SK-N-SH (cell line): ENCODE measurements around the gene RIMS4. TPM values are rescaled to one million over a fixed set of nuclear protein-coding genes. Genes with fewer than 3 reads are reported as not detected.

Experiments used
- CTCF ChIA-PET: fragments of 300-600, 350-600 bp; formaldehyde crosslinking; extraction: SDS; loops from one replicate; lab custom pipeline; 2021; lab: Yijun Ruan, JAX
- POLR2A ChIA-PET: fragments of 350-600 bp; sonication (Branson Sonifier 250); formaldehyde crosslinking; extraction: SDS; loops from one replicate; lab custom pipeline; 2020; ENCODE audit warnings: antibody characterized with exemption, inconsistent platforms; lab: Yijun Ruan, JAX
- DNase-seq: peaks from one replicate; pipeline ENCODE4 v3.0.0; 2012
- H2AFZ ChIP-seq: fragments of 200-600 bp; sonication (generic); 2 replicates; pipeline ENCODE4 v1.8.1; 2016; ENCODE audit warnings: antibody characterized with exemption, mild to moderate bottlenecking, low read depth
- H3F3A ChIP-seq: fragments of 200-600 bp; sonication (generic); replicated peaks from 2 replicates; pipeline ENCODE3; 2016; ENCODE audit warnings: antibody characterized with exemption, mild to moderate bottlenecking; ENCODE audit not compliant: insufficient read depth
- H3K27ac ChIP-seq, 2 experiments: fragments of 200-500 bp in 1 of 2; fragments of 200-600 bp in 1 of 2; sonication (Bioruptor generic) in 1 of 2; sonication (generic), shearing (Covaris generic) in 1 of 2; 2 replicates each; pipeline versions ENCODE4 v1.5.1 to v1.6.1; 2014 to 2016; ENCODE audit warnings: low read depth in 2 of 2, inconsistent platforms in 1 of 2, low read length in 1 of 2, mild to moderate bottlenecking in 1 of 2, mixed read lengths in 1 of 2
- H3K27me3 ChIP-seq: fragments of 200-600 bp; sonication (generic), shearing (Covaris generic); 2 replicates; pipeline ENCODE4 v1.6.1; 2016; ENCODE audit warnings: mixed run types; ENCODE audit not compliant: insufficient read depth
- H3K36me3 ChIP-seq, 2 experiments: fragments of 200-500 bp in 1 of 2; fragments of 200-600 bp in 1 of 2; sonication (Bioruptor generic) in 1 of 2; sonication (generic) in 1 of 2; replicated peaks in 1 of 2; 2 replicates each; pipeline versions ENCODE3 to v1.5.1; 2014 to 2016; ENCODE audit warnings: low read length in 1 of 2, mild to moderate bottlenecking in 1 of 2; ENCODE audit not compliant: insufficient read depth in 2 of 2, control insufficient read depth in 1 of 2
- H3K4me1 ChIP-seq, 2 experiments: fragments of 200-500 bp in 1 of 2; fragments of 200-600 bp in 1 of 2; sonication (Bioruptor generic) in 1 of 2; sonication (generic), shearing (Covaris generic) in 1 of 2; 2 replicates each; pipeline versions ENCODE4 v1.5.1 to v1.6.1; 2014 to 2016; ENCODE audit warnings: low read depth in 1 of 2, low read length in 1 of 2, mixed run types in 1 of 2; ENCODE audit not compliant: insufficient read depth in 2 of 2, control insufficient read depth in 1 of 2
- H3K4me2 ChIP-seq: fragments of 200-600 bp; sonication (generic), shearing (Covaris generic); 2 replicates; pipeline ENCODE4 v1.6.1; 2017; ENCODE audit warnings: mixed run types
- H3K4me3 ChIP-seq, 2 experiments: fragments of 200-500 bp in 1 of 2; fragments of 200-600 bp in 1 of 2; sonication (Bioruptor generic) in 1 of 2; sonication (generic), shearing (Covaris generic) in 1 of 2; 2 replicates each; pipeline versions ENCODE4 v1.5.1 to v1.8.1; 2014 to 2016; ENCODE audit warnings: low read depth in 2 of 2, inconsistent platforms in 1 of 2, low read length in 1 of 2, mild to moderate bottlenecking in 1 of 2, mixed read lengths in 1 of 2, moderate library complexity in 1 of 2
- H3K79me2 ChIP-seq: fragments of 200-600 bp; sonication (generic); 2 replicates; pipeline ENCODE4 v1.8.1; 2017; ENCODE audit warnings: mild to moderate bottlenecking; ENCODE audit not compliant: insufficient read depth
- H3K9ac ChIP-seq: fragments of 200-600 bp; sonication (generic); 2 replicates; pipeline ENCODE4 v1.6.1; 2017; ENCODE audit warnings: mixed run types
- H3K9me2 ChIP-seq: fragments of 200-600 bp; sonication (generic); 2 replicates; pipeline ENCODE4 v1.6.1; 2017; ENCODE audit warnings: mixed run types
- H3K9me3 ChIP-seq: fragments of 200-600 bp; sonication (generic); 2 replicates; pipeline ENCODE4 v1.6.1; 2017; ENCODE audit warnings: mixed run types, mild to moderate bottlenecking, moderate library complexity
- H4K20me1 ChIP-seq: fragments of 200-600 bp; sonication (generic); 2 replicates; pipeline ENCODE4 v1.6.1; 2017; ENCODE audit warnings: mild to moderate bottlenecking, mixed run types; ENCODE audit not compliant: insufficient read depth
- ELF1 ChIP-seq: IDR thresholded peaks from 2 replicates; pipeline ENCODE4 v1.4.0; 2012
- EZH2phosphoT487 ChIP-seq: fragments of 200-600 bp; sonication (generic); IDR thresholded peaks from 2 replicates; pipeline ENCODE4 v1.6.1; 2017; ENCODE audit warnings: low read depth, mixed run types, mild to moderate bottlenecking, antibody characterized with exemption, moderate library complexity, borderline replicate concordance
- FOSL2 ChIP-seq: IDR thresholded peaks from 2 replicates; pipeline ENCODE4 v1.4.0; 2012; ENCODE audit warnings: low read depth, mild to moderate bottlenecking, moderate library complexity, borderline replicate concordance
- FOXM1 ChIP-seq: IDR thresholded peaks from 2 replicates; pipeline ENCODE4 v1.4.0; 2012; ENCODE audit warnings: low read depth, mild to moderate bottlenecking
- POLR2AphosphoS5 ChIP-seq: IDR thresholded peaks from 2 replicates; pipeline ENCODE4 v1.6.1; 2012; ENCODE audit warnings: low read depth, low read length
- RCOR1 ChIP-seq: fragments of 150-350 bp; IDR thresholded peaks from 2 replicates; pipeline ENCODE4 v1.6.1; 2017; ENCODE audit warnings: antibody characterized with exemption, low read length
- SIN3A ChIP-seq: IDR thresholded peaks from 2 replicates; pipeline ENCODE4 v1.6.1; 2012; ENCODE audit warnings: low read depth, mild to moderate bottlenecking, low read length, moderate library complexity, borderline replicate concordance
- WGBS: methylation state at CpG from one replicate; pipeline ENCODE4 v1.1.6; 2017; ENCODE audit warnings: low lambda C conversion rate; 5-methylcytosine and 5-hydroxymethylcytosine counted together
- polyA plus RNA-seq, 3 experiments: library from polyadenylated mRNA; depleted of rRNA; stranded (reverse); fragments of >200 nt; gene quantifications; 2 replicates each; pipeline ENCODE4 v1.2.3, GENCODE V29; 2012
- TF ChIP-seq, protein P1 (sequence below): IDR thresholded peaks from 2 replicates; pipeline ENCODE4; 2012
- TF ChIP-seq, protein P2 (sequence below): IDR thresholded peaks from 2 replicates; pipeline ENCODE4 v1.4.0; 2012; ENCODE audit warnings: low read depth
- TF ChIP-seq, protein P3 (sequence below): IDR thresholded peaks from 2 replicates; pipeline ENCODE4 v1.4.0; 2012; ENCODE audit warnings: low read depth, borderline replicate concordance
- TF ChIP-seq, protein P4 (sequence below): fragments of 200-600 bp; sonication (generic); IDR thresholded peaks from 2 replicates; pipeline ENCODE4 v1.6.1; 2017; ENCODE audit warnings: antibody characterized with exemption, mild to moderate bottlenecking, moderate library complexity
- TF ChIP-seq, protein P5 (sequence below): fragments of 150-350 bp; IDR thresholded peaks from 2 replicates; pipeline ENCODE4 v1.6.1; 2016; ENCODE audit warnings: mild to moderate bottlenecking, low read depth, low read length

The RIMS4 gene
- polyA plus RNA-seq, 1 of the 3 experiments (the other 2 are of a cell fraction), result 0.13 TPM

DNA sequence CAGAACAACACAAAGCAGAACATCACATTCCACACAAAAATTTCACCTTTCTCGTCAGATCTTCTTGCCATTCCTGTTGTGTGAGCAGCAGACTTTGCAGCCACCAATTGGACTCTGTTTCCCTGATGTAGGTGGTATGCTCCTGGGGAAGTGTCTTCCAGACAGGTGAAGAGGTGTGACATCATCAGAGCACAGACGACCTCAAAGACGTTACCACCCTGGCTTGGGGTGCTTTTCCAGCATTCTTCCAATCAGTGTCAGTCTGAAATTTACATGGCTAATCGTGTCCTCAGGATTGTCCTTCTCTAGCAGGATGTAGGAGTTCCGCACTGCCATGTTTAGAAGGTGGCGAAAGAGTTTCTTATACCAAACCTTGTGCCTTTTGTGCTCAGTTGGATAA, 31.6 kb upstream of the RIMS4 start (continued):
- TF ChIP-seq, protein P1, sequence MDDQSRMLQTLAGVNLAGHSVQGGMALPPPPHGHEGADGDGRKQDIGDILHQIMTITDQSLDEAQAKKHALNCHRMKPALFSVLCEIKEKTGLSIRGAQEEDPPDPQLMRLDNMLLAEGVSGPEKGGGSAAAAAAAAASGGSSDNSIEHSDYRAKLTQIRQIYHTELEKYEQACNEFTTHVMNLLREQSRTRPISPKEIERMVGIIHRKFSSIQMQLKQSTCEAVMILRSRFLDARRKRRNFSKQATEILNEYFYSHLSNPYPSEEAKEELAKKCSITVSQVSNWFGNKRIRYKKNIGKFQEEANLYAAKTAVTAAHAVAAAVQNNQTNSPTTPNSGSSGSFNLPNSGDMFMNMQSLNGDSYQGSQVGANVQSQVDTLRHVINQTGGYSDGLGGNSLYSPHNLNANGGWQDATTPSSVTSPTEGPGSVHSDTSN, result no peak
- TF ChIP-seq POLR2AphosphoS5, result no peak

DNA sequence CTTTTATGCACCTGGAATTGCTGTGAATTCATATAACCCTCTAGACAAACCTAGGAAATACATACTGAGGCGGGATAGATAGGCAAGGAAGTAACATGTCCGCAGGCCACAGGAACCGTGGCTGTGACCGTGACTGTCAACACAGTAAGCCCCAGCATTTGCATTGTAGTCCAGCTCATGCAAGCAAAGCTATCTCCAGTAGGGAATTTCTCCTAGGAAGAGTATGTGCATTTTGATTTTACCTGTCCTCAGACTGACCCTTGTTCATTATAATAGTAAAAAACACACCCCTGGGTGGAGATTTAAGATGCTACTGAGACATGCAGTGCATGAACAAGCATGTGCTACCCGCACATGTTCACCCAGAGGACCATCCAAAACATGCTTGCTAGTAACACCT, 30.5 kb upstream of the RIMS4 start:
- no peak overlapping the region for H2AFZ ChIP-seq
- ChIA-PET CTCF (interaction anchor here (0.8 to 1.8 kb wide), 3 partner anchors 26 to 93 kb away, joined by 3 to 6 read pairs (median 5); no protein-coding TSS in a partner anchor), POLR2A (no interaction called here)
- no peaks in the 10 kb centered on the region for H3K9me3 ChIP-seq
- no peaks in the 10 kb centered on the region for H3K79me2 ChIP-seq
- no peak for DNase-seq
- no peaks in the 10 kb centered on the region for H3K36me3 ChIP-seq
- H3K4me1 ChIP-seq, result no peaks in the 10 kb centered on the region
- 45% methylated on average over 5 of the region's 5 CpGs for WGBS
- no peak overlapping the region for H3K27ac ChIP-seq
- no peaks in the 10 kb centered on the region for H3K9me2 ChIP-seq
- no peak overlapping the region for H3K4me3 ChIP-seq
- no peaks in the 10 kb centered on the region for H3F3A ChIP-seq
- H3K27me3 ChIP-seq, result peaks cover 10% of the 10 kb centered on the region
- no peak overlapping the region for H3K9ac ChIP-seq
- TF ChIP-seq, protein P2, sequence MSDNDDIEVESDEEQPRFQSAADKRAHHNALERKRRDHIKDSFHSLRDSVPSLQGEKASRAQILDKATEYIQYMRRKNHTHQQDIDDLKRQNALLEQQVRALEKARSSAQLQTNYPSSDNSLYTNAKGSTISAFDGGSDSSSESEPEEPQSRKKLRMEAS, result no peak
- TF ChIP-seq FOXM1 (no peak), ELF1 (no peak), RCOR1 (no peak), SIN3A (no peak), FOSL2 (no peak), EZH2phosphoT487 (no peak)
- TF ChIP-seq, protein P3, sequence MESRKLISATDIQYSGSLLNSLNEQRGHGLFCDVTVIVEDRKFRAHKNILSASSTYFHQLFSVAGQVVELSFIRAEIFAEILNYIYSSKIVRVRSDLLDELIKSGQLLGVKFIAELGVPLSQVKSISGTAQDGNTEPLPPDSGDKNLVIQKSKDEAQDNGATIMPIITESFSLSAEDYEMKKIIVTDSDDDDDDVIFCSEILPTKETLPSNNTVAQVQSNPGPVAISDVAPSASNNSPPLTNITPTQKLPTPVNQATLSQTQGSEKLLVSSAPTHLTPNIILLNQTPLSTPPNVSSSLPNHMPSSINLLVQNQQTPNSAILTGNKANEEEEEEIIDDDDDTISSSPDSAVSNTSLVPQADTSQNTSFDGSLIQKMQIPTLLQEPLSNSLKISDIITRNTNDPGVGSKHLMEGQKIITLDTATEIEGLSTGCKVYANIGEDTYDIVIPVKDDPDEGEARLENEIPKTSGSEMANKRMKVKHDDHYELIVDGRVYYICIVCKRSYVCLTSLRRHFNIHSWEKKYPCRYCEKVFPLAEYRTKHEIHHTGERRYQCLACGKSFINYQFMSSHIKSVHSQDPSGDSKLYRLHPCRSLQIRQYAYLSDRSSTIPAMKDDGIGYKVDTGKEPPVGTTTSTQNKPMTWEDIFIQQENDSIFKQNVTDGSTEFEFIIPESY, result no peak
- TF ChIP-seq, protein P4, sequence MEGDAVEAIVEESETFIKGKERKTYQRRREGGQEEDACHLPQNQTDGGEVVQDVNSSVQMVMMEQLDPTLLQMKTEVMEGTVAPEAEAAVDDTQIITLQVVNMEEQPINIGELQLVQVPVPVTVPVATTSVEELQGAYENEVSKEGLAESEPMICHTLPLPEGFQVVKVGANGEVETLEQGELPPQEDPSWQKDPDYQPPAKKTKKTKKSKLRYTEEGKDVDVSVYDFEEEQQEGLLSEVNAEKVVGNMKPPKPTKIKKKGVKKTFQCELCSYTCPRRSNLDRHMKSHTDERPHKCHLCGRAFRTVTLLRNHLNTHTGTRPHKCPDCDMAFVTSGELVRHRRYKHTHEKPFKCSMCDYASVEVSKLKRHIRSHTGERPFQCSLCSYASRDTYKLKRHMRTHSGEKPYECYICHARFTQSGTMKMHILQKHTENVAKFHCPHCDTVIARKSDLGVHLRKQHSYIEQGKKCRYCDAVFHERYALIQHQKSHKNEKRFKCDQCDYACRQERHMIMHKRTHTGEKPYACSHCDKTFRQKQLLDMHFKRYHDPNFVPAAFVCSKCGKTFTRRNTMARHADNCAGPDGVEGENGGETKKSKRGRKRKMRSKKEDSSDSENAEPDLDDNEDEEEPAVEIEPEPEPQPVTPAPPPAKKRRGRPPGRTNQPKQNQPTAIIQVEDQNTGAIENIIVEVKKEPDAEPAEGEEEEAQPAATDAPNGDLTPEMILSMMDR, result no peak
- TF ChIP-seq, protein P5, sequence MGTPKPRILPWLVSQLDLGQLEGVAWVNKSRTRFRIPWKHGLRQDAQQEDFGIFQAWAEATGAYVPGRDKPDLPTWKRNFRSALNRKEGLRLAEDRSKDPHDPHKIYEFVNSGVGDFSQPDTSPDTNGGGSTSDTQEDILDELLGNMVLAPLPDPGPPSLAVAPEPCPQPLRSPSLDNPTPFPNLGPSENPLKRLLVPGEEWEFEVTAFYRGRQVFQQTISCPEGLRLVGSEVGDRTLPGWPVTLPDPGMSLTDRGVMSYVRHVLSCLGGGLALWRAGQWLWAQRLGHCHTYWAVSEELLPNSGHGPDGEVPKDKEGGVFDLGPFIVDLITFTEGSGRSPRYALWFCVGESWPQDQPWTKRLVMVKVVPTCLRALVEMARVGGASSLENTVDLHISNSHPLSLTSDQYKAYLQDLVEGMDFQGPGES, result no peak
- no peak overlapping the region for H3K4me2 ChIP-seq
- no peaks in the 10 kb centered on the region for H4K20me1 ChIP-seq
